ENCODE measurements around the gene MAPKAP1.

The MAPKAP1 gene

DNA sequence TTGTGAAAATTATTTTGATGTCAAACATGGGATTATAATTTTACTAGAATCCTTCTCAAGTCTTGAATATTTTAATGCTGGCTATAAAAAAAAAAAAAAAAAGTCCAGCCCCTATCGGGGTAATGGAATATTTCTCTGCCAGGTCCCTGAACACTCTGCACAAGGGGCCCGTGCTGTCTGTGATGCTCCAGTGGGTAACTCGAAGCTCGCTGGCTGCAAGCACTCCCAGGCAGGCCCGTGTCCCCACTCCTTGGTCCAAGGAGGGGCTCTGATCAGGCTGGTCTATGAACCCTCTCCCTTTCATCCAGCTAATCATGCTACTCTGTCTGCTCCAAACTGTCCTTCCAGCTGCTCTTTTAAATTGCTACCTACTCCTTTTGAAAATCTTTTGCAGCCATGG, 264.6 kb downstream of the MAPKAP1 start:
- no peak for DNase-seq

DNA sequence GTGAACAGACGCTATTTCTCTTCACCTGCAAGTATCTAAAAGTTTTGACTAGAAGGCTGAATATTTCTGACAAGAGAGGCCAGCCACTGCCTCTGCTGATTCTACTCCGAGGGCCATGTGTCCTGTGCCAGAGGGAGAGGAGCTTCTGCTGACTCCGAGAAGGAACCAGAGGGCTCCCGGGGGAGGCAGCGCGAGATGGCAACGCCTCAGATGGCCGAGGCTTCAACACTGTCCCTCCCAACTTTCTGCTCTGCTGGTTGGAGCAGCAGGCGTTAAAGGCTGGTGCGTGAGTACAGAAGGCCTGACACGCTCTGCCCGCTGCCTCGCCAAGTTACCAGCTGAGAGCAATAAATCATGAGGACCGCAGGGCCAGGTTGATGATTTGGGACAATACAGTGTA, 266.6 kb downstream of the MAPKAP1 start:
- no peak for DNase-seq

DNA sequence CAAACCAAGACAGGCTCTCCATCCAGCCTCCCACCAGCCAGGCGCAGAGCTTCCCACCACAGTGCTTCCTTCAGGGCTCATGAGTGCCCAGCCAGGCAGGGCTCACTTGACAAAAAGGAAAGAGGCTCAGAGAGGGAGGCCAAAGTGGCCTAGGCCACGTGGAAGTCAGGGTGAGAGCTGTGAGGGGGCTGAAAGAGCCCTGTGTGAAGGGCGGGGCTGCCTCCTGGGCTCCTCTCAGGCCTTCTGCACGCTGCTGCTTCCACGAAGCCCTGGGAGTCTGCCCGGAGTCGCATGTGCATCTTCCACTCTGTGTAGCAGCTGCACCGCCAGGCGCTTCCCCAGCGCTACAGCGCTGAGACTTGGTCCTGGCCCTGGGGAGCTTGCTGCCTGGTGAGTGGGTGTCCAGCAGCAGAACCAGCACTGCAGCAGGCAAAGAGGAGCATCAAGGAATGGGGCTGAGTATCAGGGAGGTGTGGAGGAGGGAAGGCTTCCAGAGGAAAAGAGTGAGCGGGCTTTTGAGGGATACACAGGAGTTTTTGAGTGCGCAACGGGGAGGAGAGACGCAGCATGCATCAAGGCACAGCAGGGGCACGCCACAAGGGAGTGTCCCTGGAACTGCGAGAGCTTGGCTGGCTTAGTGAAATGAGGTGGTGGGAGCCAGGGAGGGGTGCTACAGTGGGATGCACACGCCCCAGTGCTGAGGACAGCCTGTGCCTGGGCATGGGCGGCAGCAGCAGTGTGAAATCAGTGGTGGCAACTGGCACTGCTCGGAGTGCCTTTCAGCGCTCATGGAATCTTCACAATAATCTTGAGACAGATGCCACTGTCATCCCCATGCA, 267.4 kb downstream of the MAPKAP1 start:
- DNase-seq = no peak

DNA sequence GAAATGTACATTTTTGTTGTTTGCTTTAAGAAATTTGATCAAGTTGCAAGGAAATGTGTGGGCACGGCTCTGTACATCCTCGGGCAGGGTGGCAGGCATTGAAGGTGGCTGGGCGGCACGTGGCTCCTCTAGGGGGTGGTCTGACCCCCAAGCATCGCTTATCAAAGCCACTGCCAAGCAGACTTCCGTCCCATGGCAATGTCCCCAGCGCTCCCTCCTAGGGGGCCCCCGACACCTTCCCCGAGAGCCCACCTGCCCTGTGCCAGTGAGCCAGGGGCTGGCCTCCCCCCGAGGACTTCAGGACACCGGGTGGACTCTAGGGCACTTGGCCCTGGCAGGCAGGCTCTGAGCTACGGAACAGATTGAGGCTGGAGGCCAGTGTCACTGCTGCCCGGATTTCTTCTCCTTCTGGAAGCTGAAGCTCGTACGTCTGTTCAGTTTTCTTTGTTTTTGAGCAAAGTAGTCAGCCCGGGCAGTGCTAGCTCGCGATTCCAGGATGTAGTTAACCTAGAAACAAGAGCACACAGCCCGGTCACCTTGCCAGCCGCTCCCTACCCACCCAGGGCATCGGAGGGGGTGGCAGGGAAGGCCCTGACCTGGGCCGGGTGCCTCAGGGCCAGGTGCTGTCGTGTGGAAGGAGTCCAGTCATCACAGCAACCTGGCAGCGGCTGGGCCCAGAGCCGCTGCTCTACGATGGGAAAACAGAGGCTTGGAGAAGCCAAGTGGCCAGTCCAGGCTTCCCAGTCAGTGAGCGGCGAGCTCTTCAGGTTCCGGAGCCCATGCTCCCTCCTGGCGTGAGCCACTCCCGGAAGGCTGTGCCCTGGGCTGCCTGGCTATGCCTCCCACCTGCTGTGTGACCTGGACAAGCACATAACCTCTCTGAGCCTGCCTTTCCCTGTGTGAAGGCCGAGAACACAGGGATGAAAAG, 268.2 kb downstream of the MAPKAP1 start:
- no peak for DNase-seq

DNA sequence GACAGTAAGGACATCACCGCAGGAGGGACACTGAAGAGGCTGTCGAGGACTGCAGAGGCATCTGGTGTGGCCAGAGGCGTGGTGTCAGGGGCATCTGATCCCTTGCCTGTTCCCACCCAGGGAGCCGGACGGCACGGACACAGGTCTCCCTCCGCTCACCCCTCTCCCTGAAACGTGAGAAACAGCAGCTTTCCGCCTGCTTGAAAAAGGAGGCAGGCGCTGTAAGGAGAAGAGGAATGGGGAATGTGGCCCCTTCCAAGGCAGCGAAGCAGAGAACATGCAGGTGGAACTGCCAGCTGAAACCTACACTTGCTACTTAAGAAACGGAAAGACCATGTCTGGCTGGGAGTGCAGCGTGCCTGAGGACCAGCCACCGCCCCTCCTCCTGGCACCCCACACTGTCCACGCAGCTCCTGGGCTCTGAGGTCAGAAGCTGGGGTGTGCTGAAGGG, 269.2 kb downstream of the MAPKAP1 start:
- DNase-seq = no peak

DNA sequence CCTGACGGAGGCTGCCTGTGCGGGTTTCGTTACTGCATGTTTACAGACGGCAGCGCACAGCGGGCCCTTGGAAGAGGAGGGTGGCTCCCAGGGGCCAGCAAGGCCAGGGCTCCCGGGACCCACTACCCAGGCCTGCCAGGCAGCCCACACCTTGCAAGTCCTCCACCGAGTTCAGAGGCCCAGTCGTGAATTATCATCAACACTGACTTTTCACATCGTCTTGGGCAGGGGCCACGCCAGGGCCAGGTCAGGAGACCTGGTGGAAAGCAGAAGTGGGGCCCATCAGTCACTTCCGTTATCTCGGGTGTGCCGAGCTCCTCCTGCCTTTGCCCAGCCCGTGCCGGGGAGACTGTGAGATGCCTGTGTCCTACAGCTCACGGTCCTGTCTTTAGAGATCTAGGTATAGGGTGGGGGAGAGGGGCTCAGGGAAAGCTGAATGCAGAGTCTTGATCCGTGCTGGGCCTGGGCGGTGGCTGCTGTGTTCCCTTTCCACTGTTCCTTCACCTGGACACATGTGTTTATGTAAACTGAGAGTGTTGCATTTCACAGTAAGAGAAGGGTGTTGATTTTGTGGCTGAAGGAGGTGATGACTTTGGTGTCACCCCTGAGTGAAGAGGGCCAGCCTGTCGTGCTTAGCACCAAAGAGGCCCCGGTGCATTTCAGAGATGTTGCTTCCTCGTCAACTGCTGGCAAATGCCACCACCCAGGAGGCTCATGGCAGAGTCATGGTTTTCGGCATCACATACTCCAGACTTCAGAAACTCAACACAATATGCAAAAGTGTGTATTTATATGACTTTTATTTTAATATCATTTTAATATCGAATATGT, 270.2 kb downstream of the MAPKAP1 start:
- no peak for DNase-seq

DNA sequence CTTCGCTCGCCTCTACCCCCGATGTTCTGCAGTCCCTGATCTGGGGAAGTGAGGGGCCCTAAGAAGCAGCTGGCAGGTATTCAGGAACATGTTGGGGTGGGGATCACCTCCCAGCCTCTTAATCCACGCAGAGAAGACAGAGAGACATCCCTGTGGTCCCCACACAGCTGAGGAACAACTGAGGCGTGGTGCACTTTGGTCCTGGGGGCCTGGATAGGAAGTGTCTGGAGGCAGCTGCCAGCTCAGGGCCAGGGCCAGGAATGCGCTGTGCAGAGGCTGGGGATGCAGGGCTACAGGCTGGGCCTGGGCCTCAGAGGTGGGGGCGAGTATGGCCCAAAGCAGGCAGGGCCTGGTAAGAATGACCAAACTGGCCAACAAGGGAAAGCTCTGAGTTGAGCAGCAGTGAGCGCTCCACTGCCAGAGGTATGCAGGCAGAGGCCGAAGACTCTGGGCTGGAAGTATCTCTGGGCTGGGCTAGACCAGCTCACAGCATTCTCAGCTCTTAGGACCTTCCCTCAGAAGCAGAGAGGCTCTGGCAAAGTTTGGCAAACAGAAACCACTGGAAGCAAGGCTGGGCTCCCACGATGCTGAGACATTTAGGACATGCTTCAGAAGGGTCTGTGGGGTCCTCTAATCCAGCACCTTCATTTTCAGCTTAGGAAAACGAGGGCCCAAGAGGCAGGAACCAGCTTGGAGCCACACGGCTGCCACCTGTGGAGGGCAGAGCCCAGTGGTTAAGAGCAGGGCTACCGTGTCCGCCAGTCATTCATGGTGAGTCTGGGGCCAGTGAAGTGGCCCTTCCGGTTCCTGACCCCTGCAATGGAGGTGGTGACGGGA, 271.0 kb downstream of the MAPKAP1 start:
- no peak for DNase-seq

DNA sequence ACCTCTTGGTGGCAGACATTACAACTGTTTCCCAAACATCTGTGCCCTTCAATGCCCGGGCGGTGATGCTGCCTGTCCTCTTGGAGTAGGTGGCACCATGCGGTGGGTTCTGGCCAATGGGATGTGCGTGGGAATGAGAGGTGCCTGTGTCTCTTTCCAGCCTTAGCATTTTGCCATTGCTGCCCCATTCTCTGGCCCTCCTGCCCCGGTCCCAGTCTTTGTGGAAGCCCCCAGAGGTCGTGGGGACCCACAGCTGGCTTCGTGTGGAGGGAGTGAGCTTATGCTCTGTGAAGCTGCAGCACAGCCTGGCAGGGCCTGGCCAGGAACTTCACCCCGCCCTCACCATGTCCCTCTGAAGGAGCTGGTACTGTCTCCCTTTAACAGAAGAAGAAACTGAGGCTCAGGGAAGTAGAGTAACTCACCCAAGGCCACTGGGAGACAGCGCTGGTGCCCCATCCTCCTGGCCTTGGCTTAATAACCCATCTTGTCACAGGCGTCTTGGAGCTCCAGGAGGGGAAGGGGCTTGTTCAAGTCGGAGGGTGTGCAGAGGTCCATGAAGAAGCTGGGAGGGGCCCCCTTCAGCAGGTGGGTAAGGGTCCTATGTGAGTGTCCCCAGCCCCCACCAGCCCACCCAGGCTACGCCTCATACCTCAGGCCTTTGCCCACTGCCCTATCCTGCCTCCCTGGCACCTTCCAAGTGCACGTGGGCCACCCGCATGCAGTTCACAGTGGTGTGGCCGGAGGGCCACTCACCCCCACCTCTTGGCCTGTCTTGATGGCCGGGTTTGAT, 271.8 kb downstream of the MAPKAP1 start:
- no peak for DNase-seq

DNA sequence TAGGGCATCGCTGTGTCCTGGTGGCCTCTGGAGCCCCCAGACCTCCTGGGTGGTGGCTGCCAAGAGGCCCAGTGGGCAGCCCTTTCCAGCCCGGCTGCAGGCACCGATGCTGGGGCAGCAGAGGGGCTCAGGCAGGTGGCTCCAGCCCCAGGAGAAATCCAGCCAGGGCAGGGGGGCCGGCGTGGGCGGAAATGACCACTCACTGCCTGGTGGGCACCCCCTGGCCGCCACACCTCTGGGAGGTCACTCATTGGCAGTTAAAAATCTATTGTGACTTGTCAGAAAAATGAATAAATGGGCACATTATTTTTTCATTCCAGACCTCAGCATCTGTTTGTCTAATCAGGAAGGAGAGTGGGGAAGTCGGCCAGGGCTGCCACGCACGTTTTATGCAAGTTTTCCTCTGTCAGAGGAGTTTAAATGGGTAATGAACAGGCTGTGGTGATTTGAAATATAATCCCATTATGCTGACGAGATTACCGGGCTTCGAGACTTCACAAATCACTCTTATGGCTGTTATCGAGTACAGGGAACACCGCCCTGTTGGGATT, 273.5 kb downstream of the MAPKAP1 start:
- no peak for DNase-seq

DNA sequence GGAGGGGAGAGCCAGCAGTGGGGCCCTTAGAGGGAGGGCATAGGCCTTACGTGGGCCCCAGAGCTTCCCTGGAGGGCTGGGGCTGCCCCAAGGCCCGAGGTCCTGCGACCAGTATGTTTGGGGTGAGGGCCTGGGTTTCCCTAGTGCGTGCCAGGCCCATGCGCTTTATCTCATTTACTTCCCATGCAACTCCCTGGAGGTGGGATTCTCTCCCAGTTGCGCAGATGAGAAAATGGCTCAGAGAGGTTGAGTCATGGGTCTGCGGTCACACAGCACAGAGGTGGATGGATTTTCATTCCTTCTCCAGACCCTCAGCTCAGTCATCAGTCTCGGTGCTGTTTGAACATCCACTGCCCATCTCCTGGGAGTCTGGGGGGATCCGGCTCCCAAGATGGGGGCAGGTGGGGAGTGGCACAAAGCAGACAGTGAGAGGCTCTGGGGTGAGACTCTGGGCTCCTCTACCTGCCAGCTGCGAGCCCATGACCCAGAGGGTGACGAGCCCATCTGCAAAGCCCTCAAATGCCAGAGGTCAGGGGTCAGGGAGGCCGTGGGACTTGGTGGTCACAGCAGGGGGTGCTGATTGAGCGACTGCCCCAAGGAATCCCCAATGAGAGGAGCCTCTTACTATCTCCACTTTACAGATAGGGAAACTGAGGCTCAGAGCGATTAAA, 274.2 kb downstream of the MAPKAP1 start:
- DNase-seq = no peak

DNA sequence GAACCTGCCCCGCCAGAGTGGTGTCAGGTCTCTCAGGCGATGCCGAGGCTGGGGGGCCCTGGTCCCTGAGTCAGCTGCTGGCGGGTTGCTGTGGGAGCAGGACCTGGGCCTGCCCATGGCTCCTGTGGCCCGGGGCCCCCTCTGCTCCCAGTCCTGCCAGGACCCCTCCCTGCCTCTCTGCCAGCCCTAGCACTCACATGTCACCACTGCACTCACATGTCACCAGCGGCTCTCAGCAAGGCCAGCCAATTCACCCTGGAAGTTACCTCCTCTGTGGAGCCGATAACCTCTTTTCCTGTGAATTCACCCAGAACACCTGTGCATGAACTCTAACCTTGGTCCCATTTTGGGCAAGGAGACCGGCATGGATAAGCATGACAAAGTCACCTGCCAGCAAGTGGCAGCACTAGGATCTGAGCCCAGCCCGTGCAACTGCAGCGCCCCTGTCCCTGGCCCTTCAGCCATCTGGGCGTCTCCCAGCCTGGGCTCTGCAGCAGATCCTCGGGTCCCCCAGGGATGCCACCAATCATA, 275.2 kb downstream of the MAPKAP1 start:
- DNase-seq = no peak

DNA sequence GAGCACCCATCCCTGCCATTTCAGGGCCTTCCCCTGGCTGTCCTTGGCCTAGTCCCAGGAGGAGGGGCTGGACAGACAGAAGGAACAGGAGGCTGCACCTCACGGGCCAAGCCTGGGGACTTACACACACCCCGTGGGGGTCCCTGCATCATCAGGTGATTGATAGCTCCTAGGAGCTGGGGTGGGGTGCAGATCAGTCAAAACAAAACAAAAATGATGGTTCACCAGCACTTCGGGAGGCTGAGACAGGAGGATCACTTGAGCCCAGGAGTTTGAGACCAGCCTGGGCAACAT, 276.0 kb downstream of the MAPKAP1 start:
- no peak for DNase-seq

DNA sequence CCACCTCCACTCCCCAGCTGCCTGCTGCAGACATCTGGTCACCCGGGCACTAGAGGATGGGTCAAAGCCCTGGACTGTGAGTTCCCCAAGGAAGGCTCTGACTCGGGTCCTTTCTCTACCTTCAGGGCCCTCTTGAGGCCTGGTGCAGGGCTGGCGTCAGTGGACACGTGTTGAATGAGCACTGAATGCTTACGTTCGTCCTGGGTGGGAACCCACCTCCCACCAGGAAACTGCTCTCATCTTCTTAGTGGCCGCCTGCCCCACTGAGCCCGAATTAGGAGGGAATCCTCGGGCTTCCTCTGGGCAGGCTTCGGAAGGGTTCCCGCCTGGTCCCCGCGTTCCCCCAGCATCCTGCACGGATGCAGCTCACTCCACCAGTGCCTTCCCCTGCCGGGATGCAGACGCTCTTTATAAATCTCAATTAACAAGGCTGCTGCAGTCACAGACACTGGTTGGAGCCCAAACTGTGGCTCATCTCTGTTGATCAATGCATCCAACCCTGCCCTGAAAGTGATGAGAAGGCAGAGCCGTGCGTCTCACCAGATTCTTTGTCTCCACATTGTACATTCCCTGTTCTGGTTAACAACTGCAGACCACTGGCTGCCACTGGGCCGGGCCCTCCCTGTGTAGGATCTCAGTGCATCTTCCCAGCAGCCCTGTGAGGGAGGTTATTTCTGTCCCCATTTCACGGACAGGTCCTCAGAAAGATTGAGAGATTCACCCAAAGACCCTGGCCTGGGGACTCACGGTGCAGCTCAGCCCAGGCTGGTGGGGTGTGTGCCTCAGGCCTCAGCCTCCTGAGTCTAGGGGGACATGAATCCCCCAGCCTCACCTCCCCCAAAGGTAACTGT, 276.6 kb downstream of the MAPKAP1 start:
- no peak for DNase-seq

DNA sequence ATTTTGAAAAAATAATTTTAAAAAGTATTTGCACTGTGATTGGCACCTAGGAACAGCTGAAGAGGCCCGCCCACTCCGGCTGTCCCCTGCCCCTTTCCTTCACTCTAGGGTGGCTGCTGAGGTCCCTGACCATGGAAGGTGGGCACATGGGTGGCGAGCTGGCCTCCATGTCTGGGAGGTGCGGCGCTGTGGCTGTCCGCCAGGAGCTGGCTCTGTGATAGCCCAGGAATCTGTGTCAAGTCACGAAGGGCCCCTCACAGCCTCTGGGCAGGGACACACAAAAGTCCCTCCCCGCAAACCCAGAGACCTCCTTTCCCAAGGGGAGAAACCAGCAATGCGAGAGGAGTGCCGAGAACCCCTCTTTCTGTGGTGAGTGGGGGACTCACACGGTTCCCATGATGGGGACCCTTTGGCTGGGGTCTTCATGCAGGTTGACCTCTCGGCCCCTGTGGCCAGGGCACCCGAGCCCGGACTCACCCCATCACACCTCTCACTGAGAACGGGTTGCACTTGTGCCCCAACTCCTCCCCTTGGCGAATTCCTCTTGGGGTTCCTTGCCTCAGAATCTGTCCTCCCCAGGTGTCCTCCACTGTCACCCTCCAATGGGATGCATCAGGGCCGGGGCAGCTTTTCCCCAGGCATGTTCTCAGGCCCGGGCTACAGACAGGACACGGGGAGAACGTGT, 277.4 kb downstream of the MAPKAP1 start:
- DNase-seq = no peak

DNA sequence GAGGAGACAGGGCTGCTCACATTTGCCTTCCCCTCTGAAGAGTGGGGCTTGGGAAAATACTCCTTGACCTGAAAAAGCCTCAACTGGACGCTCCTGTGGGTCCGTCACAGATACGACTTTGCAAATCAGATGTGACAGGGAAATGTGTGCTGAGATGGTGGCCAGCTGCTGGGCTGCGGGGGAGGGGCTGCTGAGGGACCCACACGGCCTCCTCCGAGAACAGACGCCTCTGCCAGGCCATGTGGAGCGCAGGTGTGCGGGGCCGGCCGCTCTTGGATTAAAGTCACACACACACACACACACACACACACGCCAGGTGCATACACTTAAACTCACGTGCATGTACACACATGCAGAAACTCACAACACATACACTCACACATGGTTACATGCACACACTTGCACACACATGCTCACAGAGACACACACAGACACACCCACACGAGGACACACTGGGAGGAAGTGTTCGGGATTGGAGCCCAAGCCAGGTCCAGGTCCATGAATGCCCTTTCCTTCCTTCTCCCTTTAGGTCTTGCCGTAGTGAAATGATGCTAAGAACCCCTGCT, 278.0 kb downstream of the MAPKAP1 start:
- no peak for DNase-seq

DNA sequence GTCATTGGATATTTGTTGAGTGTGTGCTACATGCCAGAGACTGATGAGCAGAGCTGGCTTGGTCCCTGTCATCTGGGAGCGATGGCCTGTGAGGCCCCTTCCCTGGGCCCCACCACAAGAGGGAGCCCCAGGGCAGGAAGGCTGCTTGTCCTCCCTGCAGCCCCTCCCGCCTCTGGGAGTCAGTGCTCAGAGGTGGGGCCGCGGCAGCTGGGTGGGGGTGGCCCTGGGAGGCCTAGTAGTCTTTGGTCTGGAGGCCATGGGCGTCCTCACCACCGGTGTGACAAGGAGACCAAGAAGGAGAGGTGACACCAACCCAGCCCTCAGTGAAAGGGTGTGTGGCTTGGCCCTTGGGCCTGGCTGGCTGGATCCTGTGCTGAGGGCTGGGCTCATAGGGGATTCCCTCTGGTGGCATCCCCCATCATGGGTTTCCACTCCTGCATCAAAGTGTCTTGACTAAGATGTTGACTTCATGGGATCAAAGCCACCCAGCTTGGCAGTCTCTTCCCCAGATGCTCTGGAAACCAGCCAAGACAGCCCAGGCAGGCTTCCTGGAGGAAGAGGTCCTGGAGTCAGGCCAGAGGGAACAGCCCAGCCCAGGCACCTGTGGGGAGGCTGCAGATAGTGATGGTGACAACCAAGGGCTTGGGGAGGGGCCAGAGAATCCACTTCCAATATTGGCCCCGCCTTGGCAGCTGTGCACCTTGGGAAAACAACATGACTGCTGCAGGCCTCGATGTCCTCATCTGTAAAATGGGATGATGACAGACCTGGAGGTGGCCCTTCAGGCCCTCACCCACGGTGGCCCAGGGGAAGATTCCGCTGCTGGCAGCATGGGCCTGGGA, 278.7 kb downstream of the MAPKAP1 start:
- DNase-seq = no peak

DNA sequence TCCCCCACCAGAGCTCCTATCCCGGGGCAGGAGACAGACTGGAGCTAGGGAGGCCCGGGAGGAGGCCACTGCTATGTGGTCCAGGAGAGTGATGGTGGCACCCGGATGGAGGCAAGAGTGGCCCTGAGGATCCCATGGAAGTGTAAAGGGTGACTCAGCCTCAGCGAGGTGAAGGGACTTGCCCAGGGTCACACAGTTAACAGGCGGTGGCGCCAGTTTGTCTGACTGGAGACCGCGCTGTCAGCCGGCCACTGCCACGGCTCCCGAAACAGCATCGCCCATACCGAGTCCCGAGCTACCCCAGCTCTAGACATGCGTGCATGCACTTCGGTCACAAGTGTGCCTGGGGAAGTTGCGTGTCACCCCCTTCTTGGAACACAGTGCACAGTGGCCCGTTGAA, 279.5 kb downstream of the MAPKAP1 start:
- no peak for DNase-seq
